HG03575 (cell line): Measurements from ENCODE around the gene SMAD5.

ENCODE experiments used
- ATAC-seq: cut with Tn5 transposase; IDR thresholded peaks from one replicate; pipeline ENCODE4 v1.9.1; 2021; ENCODE audit not compliant: unreplicated experiment, insufficient number of reproducible peaks, low FRiP score; ENCODE audit errors: extremely low read depth

Gene SMAD5

DNA sequence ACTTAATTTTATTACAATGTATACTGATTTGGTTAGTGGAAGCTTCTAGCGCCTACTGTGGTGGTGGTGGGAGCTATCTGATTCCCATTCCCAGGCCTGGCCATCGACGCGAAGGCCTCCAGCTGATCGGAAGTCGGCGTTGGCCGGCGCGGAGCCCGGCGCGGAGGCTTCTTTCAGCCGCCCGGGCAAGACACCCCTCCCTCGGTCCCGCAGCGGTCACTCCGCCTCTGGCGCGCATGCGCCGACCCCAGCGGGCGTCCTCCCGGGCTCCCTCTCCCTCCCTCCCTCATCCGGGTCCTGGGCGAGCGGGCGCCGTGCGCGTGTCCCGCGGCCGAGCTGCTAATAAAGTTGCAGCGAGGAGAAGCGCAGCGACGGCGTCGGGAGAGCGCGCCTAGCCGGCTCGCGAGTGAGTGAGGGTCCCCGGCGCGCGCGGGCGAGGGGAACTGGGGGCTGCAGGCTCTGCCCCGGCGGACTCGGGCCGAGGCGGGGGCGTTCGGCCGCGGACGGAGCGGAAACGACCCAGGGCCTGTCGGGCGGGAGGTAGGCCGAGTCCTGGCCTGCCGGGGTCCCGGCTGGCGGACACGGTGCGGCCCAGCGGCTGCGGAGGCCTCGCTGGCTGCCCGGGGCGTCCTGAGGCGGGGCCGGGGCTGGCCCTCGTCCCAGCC lies at the start of gene SMAD5:
Gene SMAD5 (plus strand): TSS at position 289 of the 665 bp plus-strand sequence. CDS start 20,916 bp downstream, outside the sequence.
- no peak for ATAC-seq

DNA sequence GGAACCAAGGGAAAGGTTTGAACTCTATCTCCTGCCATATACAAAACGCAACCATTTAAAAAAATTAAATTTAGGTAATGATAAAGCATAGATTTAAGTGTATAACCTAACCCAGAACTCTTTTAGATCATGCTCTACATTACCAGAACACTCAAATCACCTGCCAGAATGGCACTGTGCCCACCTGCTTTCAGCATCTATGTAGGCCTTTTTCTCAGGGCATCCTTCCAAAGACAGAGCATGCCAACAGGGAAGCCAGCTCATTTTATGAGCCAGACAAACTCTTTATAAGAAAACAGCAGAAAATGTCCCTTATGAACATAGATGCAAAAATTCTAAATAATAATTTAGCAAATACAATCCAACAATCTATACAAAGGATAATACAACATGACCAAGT lies 47.9 kb upstream of the SMAD5 start:
- no peak for ATAC-seq

- no peak for ATAC-seq
These were observed 45.7 kb upstream of the SMAD5 start for GRCh38 chr5:136086783-136087566.

DNA sequence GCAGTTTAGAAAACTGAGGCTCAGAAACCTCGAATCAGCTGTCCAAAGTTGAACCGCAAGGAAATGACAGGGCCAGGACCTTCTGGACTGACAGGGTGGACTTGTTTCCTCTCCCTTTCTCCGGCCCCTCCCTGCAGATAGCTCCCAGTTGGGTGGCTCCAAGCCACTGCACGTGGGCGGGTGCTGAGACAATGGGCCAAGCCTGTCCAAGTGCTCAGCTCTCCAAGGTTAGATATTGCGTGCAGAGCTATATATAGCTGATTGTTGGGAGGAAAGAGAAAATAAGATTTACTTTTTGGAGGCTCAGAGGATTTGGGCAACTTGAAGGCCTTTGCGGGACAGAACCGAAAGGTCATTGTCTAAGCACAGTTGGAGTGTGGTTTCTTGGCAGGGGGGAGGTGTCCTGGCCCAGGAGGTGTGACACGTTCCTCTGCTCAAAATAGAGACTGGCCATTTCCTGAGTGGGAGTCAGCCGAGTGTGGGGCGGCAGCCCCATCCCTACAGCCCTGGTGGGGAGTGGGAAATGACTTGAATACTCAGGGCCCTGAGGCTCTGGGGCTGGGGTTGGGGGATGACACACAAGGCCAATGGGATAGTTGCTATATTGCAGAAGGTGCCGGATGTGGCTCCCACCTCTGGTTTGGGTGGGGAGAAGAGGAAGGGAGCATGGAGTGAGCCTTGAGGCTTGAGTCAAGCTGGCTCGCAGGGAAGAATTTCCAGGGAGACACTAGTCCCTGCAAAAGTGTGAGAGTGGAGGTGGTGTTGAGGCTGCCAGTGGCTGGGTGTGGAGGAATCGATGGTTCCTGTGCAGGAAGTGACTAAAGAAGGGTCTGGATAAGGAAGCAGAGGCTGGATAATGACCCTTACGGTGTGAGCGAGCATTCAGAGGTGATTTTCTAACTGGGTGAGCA lies 44.4 kb upstream of the SMAD5 start:
- no peak for ATAC-seq

DNA sequence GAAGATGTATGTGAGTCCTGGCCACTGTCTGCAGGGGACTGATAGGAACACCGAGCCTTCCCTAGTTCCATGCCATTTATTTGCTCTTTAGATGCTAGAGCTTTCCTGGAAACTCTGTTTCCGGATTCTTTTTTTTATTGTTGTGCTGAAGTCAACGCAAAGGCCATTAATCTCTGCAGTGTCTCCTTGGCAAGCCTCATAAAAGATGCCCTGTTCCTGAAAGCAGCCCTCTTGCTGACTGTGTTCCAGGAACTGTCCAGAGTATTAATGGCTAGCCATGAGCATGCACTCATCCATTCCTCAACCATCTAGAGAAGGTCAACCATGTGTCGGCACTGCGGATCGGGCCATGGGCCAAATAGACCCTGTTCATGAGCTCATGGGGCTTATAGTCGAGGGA lies 42.9 kb upstream of the SMAD5 start:
- ATAC-seq: no peak

DNA sequence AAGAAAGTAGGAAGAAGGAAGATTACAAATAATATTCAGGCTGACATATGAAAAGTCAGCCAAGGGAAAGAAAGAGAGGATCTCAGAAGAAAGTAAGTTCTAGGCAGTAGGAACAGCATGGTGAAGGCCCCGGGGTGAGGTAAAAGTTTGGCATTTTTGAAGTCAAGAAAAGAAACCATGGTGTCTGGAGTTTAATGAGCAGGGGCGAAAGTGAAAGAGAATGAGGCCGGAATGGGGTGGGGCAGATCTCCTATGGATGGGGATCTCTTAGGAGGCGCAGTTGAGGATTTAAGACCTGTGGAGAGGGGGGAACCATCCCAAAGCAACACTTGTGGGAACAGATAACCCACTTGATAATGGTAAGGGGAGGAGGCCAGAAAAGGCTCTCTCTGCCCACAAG lies 42.3 kb upstream of the SMAD5 start:
- no peak for ATAC-seq

DNA sequence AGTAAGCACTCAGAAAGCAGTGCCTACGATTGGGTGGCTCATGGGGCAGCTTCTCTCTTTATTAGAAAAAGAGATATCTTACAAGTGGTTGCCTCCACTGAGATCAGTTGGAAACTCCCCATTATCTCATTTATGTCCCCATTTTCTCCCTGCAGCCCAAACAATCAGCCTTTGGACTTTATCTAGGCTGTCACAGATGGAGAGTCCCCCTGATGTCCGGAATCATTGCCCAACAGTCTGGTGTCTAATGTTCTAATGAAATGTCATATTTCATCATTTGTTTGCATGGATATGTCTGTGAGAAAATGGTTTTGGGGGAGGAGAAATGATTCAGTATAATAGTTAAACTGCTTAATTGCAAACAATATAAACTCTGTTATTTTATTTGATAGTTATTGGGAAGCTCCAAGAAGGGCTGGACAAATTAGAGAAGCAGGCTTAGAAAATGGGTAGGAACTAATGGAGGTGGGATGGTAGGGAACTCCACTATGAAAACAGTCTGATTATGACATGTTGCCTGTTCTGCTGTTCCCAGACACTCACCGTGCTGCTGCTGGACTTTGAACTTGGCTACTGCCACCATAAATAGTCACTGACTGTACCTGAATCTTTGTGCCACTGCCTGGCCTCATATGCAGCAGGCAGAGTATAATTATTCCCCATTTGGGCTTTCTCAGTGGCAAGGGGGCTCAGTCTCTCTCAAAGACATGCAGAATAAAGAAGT lies 38.3 kb upstream of the SMAD5 start:
- no peak for ATAC-seq

DNA sequence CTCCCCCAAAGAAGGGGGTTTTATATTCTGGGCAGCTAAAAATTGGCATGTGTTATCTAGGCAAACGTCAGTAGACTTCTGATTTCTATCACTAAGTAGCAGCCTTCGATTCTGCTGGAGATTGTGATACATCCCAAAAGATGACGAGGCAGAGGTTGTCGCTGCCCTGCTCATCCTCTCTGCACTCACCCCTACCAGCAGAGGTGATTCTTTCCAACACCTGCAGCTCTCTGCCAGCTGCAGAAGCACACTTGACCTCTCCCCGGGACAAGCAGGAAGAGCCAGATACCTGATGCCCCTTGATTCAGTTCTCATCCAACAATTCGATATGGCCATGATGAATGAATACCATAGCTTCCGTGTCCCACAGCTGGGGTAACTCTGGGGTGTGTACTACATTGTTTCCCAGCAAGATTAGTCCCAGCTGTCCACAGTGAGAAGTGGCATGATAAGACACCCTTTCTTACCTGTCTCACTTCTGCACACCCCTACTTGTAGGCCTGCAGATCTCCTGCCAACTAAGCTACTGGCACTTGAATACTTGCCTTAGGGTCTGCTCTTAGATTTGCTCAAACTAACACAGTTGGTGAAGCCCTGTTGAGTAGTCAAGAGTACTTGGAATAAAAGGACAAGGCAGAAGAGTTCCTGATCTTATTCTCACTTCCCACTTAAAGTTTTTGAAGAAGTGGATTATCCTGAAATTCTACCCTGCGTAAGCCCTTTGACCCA lies 37.6 kb upstream of the SMAD5 start:
- no peak for ATAC-seq

DNA sequence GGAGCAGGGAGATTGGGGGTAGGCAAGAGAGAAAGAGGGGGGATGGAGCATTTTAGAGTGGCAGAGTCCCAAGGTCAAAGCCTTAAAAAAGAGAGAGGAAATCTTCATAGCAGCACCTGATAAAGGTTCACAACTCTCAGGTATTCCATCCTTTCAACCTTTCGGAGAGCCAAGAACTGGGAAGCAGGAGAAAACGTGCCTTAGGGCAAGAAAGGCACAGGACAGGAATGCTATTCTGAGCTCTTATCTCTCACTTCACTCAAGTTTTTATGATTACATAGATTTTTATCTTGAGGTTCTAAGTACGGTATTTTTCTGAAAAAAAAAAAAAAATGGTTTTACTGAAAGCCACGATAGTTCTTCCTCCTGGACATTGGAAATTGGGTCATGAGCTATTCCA lies 34.5 kb upstream of the SMAD5 start:
- no peak for ATAC-seq

GRCh38 chr5:136099870-136100269 lies 32.8 kb upstream of the SMAD5 start:
- no peak for ATAC-seq

DNA sequence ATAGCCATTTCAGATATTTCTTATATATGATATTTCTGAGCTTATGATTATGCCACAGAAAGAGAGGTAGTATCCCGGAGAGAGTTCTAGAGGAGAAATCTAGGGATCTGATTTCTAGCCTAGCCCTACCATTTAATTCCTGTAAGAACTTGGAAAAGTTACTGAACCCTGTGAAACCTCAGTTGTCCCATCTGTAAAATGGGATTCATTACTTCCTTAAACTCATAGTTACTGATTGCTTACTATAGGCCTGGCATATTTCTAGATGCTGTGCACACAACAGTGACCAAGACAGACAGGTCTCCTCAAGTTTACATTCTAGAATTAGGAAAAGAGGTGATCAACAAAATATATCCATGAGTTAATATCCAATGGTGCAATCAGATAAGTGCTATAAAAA lies 30.8 kb upstream of the SMAD5 start:
- ATAC-seq: no peak

- ATAC-seq: no peak
These were observed 29.5 kb upstream of the SMAD5 start for GRCh38 chr5:136103118-136103517.

DNA sequence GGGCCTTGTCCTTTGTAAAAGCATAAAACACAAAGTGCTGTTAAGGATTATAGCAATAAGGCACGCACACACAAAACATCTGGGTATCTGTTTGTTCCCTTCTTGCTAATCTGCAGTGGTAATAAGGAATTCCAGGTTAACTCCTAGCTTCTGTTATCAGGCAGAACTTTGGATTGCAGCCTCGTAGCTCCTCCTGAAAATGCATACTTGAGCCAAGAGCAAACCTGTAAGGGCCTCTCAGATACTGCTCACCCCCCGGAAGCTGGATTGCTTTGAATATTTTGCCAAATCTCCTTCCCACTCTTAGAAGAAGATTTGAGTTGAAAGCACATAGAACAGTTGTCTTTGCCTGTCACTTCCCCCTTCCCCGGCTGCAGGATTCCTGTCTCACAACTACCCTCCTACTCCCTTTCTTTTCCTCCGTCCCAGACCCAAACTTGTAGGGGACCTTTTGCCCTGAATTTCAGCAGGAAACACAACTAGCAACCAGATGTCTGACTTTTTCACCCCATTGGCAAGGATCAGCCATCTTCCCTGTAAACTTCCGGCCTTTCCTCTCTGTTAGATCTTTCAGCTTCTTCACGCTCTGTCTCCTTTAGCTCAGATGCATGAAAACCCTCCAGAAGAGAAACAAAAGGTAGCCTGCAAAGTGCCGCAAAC lies 28.2 kb upstream of the SMAD5 start:
- ATAC-seq: no peak

DNA sequence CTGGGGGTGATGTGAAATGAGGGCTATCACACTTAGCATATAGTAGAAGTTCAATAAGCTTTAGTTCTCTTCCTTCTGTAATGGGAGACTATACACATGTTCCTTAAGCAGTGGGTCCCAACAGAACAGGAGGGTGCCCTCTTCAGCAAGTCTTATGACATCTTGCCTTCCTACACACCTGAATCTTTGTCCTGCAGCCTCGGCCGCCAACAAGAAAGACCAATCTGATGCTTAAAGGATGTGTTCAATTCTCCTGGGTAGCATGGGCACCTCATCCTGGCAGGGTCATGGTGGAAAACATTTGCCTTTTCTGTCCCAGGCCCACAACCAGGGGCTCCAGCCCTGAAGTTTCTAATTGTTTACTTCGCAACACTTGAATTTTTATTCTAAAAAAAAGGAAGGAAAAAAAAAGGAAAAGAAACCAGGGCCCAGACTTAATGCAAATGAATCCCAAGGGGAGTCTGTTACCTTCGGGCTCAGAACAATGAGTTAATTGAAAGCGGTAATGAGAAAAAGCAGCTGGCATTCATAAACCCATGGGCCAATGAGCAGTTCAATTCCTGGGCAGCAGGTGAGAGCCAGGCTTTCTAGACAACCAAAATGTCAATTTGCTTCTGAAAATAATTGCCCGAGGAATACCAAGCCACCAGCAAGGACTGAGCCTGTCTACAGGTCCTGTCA lies 26.2 kb upstream of the SMAD5 start:
- ATAC-seq: no peak

- no peak for ATAC-seq
These were observed 24.4 kb upstream of the SMAD5 start for GRCh38 chr5:136108180-136108611.

DNA sequence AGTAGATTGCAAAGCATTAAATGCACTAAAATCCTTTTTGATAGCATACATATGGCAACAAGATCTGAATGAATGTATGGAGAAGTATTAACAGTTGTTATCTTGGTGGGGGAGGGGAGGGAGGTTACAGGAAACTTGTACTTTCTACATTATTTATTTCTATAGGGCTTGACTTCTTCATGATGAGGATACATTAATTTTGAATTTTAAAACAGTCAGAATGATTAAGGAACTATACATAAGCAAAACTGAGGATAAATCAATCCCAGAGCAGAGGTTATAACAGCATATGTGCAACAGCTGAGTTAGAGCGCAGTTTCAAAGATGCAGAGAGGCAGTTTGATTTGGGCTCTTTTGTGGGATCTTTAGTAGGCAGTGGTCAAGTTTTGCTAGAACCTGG lies 23.9 kb upstream of the SMAD5 start:
- ATAC-seq: no peak

- ATAC-seq: no peak
These were observed 23.1 kb upstream of the SMAD5 start for GRCh38 chr5:136109453-136110135.
